GM18507 (cell line): ENCODE results near the gene RABAC1.
A peak's percentile ranks its signal among the peaks of the same experiment; 100 is the strongest.
"Not testable (repeated sequence)": the region's sequence is repeated elsewhere in the genome, so short reads cannot be mapped to it uniquely, and the experiment has no call there.

Experiments
- DNase-seq: peaks from one replicate; pipeline ENCODE4 v3.0.0; 2011; ENCODE audit warnings: low read depth; ENCODE audit not compliant: insufficient read length; ENCODE audit errors: extremely low spot score
- FAIRE-seq: peaks from 2 replicates; lab custom pipeline; 2011; peaks lifted over from hg19 to GRCh38; lab: Jason Lieb, UNC

RABAC1 gene

GRCh38 chr19:41956621-41957020, 2.5 kb downstream of the RABAC1 start:
- no peak for DNase-seq
- FAIRE-seq = no peak

- FAIRE-seq = no peak
- no peak for DNase-seq
These were observed 3.6 kb downstream of the RABAC1 start for GRCh38 chr19:41955521-41955920.

- FAIRE-seq (peak; percentile 83), DNase-seq (no peak)
These were observed 7.4 kb downstream of the RABAC1 start for GRCh38 chr19:41951686-41952172.

GRCh38 chr19:41947091-41947490, 12.0 kb downstream of the RABAC1 start:
- DNase-seq (no peak), FAIRE-seq (peak; percentile 42)

GRCh38 chr19:41945135-41945766, 13.9 kb downstream of the RABAC1 start:
- FAIRE-seq (peak; percentile 99), DNase-seq (peak; percentile 80)

GRCh38 chr19:41944336-41944735, 14.8 kb downstream of the RABAC1 start:
- DNase-seq = no peak
- FAIRE-seq = peak; percentile 54

GRCh38 chr19:41941410-41942202, 17.5 kb downstream of the RABAC1 start:
- DNase-seq (no peak), FAIRE-seq (no peak)

- DNase-seq = no peak
- FAIRE-seq = no peak
These were observed 18.3 kb downstream of the RABAC1 start for GRCh38 chr19:41940731-41941409.

GRCh38 chr19:41939861-41940730, 19.0 kb downstream of the RABAC1 start:
- DNase-seq (no peak), FAIRE-seq (no peak)

- FAIRE-seq, DNase-seq: not testable (repeated sequence)
These were observed 19.9 kb downstream of the RABAC1 start for GRCh38 chr19:41939209-41939608.

- no peak for FAIRE-seq
- DNase-seq = no peak
These were observed 21.3 kb downstream of the RABAC1 start for GRCh38 chr19:41937525-41938468.

GRCh38 chr19:41936961-41937360, 22.2 kb downstream of the RABAC1 start:
- no peak for FAIRE-seq
- DNase-seq = no peak

GRCh38 chr19:41936416-41936850, 22.7 kb downstream of the RABAC1 start:
- DNase-seq (no peak), FAIRE-seq (no peak)

GRCh38 chr19:41935760-41936415, 23.2 kb downstream of the RABAC1 start:
- no peak for DNase-seq
- no peak for FAIRE-seq

- peak; percentile 85 for FAIRE-seq
- DNase-seq = no peak
These were observed 24.2 kb downstream of the RABAC1 start for GRCh38 chr19:41934849-41935374.

GRCh38 chr19:41933693-41934426, 25.3 kb downstream of the RABAC1 start:
- DNase-seq = no peak
- no peak for FAIRE-seq

GRCh38 chr19:41932720-41933332, 26.3 kb downstream of the RABAC1 start:
- FAIRE-seq (no peak), DNase-seq (no peak)
